H1 (cell line): Measurements from ENCODE around the gene ROM1. TPM values are rescaled to one million over a fixed set of nuclear protein-coding genes. Genes with fewer than 3 reads are reported as not detected.
"Not testable (repeated sequence)": the region's sequence is repeated elsewhere in the genome, so short reads cannot be mapped to it uniquely, and the experiment has no call there.

Experiments used
- CTCF ChIA-PET: fragments of 300-600 bp; sonication (Branson Sonifier 250); formaldehyde crosslinking; loops from one replicate; lab custom pipeline; 2021; ENCODE audit not compliant: partially characterized antibody; lab: Charles Lee
- POLR2A ChIA-PET: fragments of 300-600 bp; sonication (Branson Sonifier 250); formaldehyde crosslinking; loops from one replicate; lab custom pipeline; 2021; ENCODE audit warnings: inconsistent platforms; ENCODE audit not compliant: partially characterized antibody; lab: Charles Lee
- DNase-seq, 2 experiments: peaks; one replicate each; pipeline versions ENCODE4 v3.0.0 to v3.0.0-alpha.2; 2010 to 2022; ENCODE audit warnings: low spot score in 2 of 2, low read depth in 1 of 2, mixed read lengths in 1 of 2
- FAIRE-seq: peaks from 2 replicates; lab custom pipeline; 2011; peaks lifted over from hg19 to GRCh38; lab: Jason Lieb, UNC
- H2AFZ ChIP-seq: 2 replicates; pipeline ENCODE4 v1.8.1; 2012; ENCODE audit warnings: low read length, inconsistent platforms
- H2AK5ac ChIP-seq: 2 replicates; pipeline ENCODE4 v1.6.1; 2013; ENCODE audit warnings: low read depth, low read length
- H2BK120ac ChIP-seq: replicated peaks from 2 replicates; pipeline ENCODE3; 2013; ENCODE audit warnings: low read depth, low read length, inconsistent platforms
- H2BK12ac ChIP-seq: 2 replicates; pipeline ENCODE4 v1.6.1; 2013; ENCODE audit warnings: low read depth, low read length
- H2BK15ac ChIP-seq: 2 replicates; pipeline ENCODE4 v1.6.1; 2013; ENCODE audit warnings: low read length
- H2BK20ac ChIP-seq: 2 replicates; pipeline ENCODE4 v1.6.1; 2013; ENCODE audit warnings: low read length
- H2BK5ac ChIP-seq: 2 replicates; pipeline ENCODE4 v1.6.1; 2013; ENCODE audit warnings: low read depth, low read length
- H3K14ac ChIP-seq: 2 replicates; pipeline ENCODE4 v1.6.1; 2013; ENCODE audit warnings: inconsistent platforms; ENCODE audit not compliant: insufficient read length
- H3K18ac ChIP-seq: 2 replicates; pipeline ENCODE4 v1.6.1; 2013; ENCODE audit warnings: low read length; ENCODE audit errors: extremely low read depth
- H3K23ac ChIP-seq: 2 replicates; pipeline ENCODE4 v1.6.1; 2013; ENCODE audit warnings: inconsistent platforms; ENCODE audit not compliant: insufficient read length
- H3K23me2 ChIP-seq: 2 replicates; pipeline ENCODE4 v1.6.1; 2013; ENCODE audit warnings: low read depth, low read length
- H3K27ac ChIP-seq: 2 replicates; pipeline ENCODE4 v1.6.1; 2011; ENCODE audit warnings: low read depth, low read length, inconsistent platforms
- H3K27me3 ChIP-seq, 4 experiments: replicated peaks in 1 of 4; 1 replicate in 1 of 4; 2 replicates in 3 of 4; pipeline versions ENCODE4 v1.6.1 to v1.8.1; 2011 to 2013; ENCODE audit warnings: low read length in 3 of 4, mild to moderate bottlenecking in 3 of 4, inconsistent platforms in 2 of 4, mixed read lengths in 2 of 4, moderate library complexity in 1 of 4; ENCODE audit not compliant: control insufficient read depth in 3 of 4, insufficient read depth in 3 of 4; ENCODE audit errors: extremely low read depth in 1 of 4
- H3K36me3 ChIP-seq, 4 experiments: 2 replicates each; pipeline versions ENCODE4 v1.6.1 to v1.8.1; 2011 to 2013; ENCODE audit warnings: mild to moderate bottlenecking in 4 of 4, low read length in 3 of 4, moderate library complexity in 2 of 4, control low read depth in 1 of 4, inconsistent platforms in 1 of 4; ENCODE audit not compliant: insufficient read depth in 4 of 4, control insufficient read depth in 2 of 4
- H3K4ac ChIP-seq: replicated peaks from 2 replicates; pipeline ENCODE3; 2013; ENCODE audit warnings: low read length, low read depth, mixed read lengths, inconsistent platforms; ENCODE audit not compliant: insufficient read length
- H3K4me1 ChIP-seq, 4 experiments: replicated peaks in 1 of 4; 1 replicate in 1 of 4; 2 replicates in 3 of 4; pipeline versions ENCODE4 v1.6.1 to v1.8.1; 2011 to 2013; ENCODE audit warnings: low read length in 3 of 4, inconsistent platforms in 2 of 4, mixed read lengths in 1 of 4; ENCODE audit not compliant: insufficient read depth in 4 of 4, control insufficient read depth in 3 of 4
- H3K4me2 ChIP-seq, 2 experiments: 2 replicates each; pipeline versions ENCODE4 v1.6.1 to v1.8.1; 2011 to 2013; ENCODE audit warnings: low read depth in 2 of 2, low read length in 2 of 2, control low read depth in 1 of 2, inconsistent platforms in 1 of 2, mild to moderate bottlenecking in 1 of 2; ENCODE audit not compliant: insufficient read depth in 1 of 2
- H3K4me3 ChIP-seq, 4 experiments: fragments of 200-600, 300-600 bp in 1 of 4; sonication (generic), shearing (Covaris generic), sonication (Bioruptor Twin) in 1 of 4; 2 replicates each; pipeline versions ENCODE4 v1.5.1 to v1.8.1; 2011 to 2016; ENCODE audit warnings: low read length in 4 of 4, low read depth in 3 of 4, control low read depth in 2 of 4, inconsistent platforms in 2 of 4, mild to moderate bottlenecking in 2 of 4, mixed read lengths in 1 of 4, moderate library complexity in 1 of 4; ENCODE audit not compliant: insufficient read depth in 2 of 4; ENCODE audit errors: extremely low read depth in 1 of 4
- H3K56ac ChIP-seq: replicated peaks from 2 replicates; pipeline ENCODE3; 2013; ENCODE audit warnings: low read depth, mild to moderate bottlenecking, mixed read lengths, low read length, inconsistent platforms; ENCODE audit not compliant: insufficient read length
- H3K79me1 ChIP-seq: 2 replicates; pipeline ENCODE4 v1.6.1; 2013; ENCODE audit warnings: low read depth, low read length, control low read depth
- H3K79me2 ChIP-seq, 2 experiments: 2 replicates each; pipeline versions ENCODE4 v1.6.1 to v1.8.1; 2012 to 2013; ENCODE audit warnings: low read length in 2 of 2, mild to moderate bottlenecking in 2 of 2, inconsistent platforms in 1 of 2; ENCODE audit not compliant: insufficient read depth in 2 of 2, control insufficient read depth in 1 of 2
- H3K9ac ChIP-seq, 4 experiments: replicated peaks in 1 of 4; 1 replicate in 1 of 4; 2 replicates in 3 of 4; pipeline versions ENCODE4 v1.6.1 to v1.8.1; 2011 to 2013; ENCODE audit warnings: low read depth in 3 of 4, low read length in 3 of 4, control low read depth in 2 of 4, mild to moderate bottlenecking in 2 of 4, moderate library complexity in 2 of 4, inconsistent platforms in 1 of 4; ENCODE audit errors: extremely low read depth in 1 of 4
- H3K9me3 ChIP-seq, 2 experiments: 2 replicates each; pipeline versions ENCODE4 v1.6.1 to v1.8.1; 2012 to 2013; ENCODE audit warnings: mild to moderate bottlenecking in 2 of 2, moderate library complexity in 2 of 2, control low read depth in 1 of 2, inconsistent platforms in 1 of 2, low read depth in 1 of 2, low read length in 1 of 2, mixed read lengths in 1 of 2; ENCODE audit not compliant: insufficient read depth in 2 of 2
- H4K20me1 ChIP-seq, 2 experiments: replicated peaks in 1 of 2; 2 replicates each; pipeline versions ENCODE3 to v1.8.1; 2011 to 2013; ENCODE audit warnings: inconsistent platforms in 2 of 2, low read length in 2 of 2, mild to moderate bottlenecking in 1 of 2; ENCODE audit not compliant: insufficient read depth in 2 of 2, control insufficient read depth in 1 of 2
- H4K5ac ChIP-seq: 2 replicates; pipeline ENCODE4 v1.6.1; 2013; ENCODE audit warnings: low read length, low read depth, mixed read lengths, inconsistent platforms; ENCODE audit not compliant: insufficient read length
- H4K8ac ChIP-seq: 2 replicates; pipeline ENCODE4 v1.8.0; 2013; ENCODE audit warnings: mild to moderate bottlenecking, moderate library complexity, low read length, inconsistent platforms; ENCODE audit not compliant: insufficient read depth; ENCODE audit errors: extremely low read depth
- H4K91ac ChIP-seq: replicated peaks from 2 replicates; pipeline ENCODE3; 2013; ENCODE audit warnings: low read length, mixed read lengths, inconsistent platforms; ENCODE audit not compliant: insufficient read length
- WGBS, 2 experiments: shearing (Covaris generic) in 1 of 2; methylation state at CpG; one replicate each; pipeline versions ENCODE4 v1.1.6 to v1.1.7; 2013 to 2015; ENCODE audit warnings: low lambda C conversion rate in 2 of 2, mixed read lengths in 2 of 2, inconsistent platforms in 1 of 2, low coverage in 1 of 2, missing lambda C conversion rate in 1 of 2; ENCODE audit not compliant: insufficient replicate concordance in 2 of 2, insufficient coverage in 1 of 2, insufficient read length in 1 of 2; ENCODE audit errors: extremely low coverage in 1 of 2, missing lambda C conversion rate in 1 of 2; 5-methylcytosine and 5-hydroxymethylcytosine counted together
- polyA plus RNA-seq, 7 experiments: library from polyadenylated mRNA; depleted of rRNA in 3 of 7; stranded (reverse) in 5 of 7; unstranded in 2 of 7; fragments of >200 nt in 5 of 7; fragments of 200-250 nt in 2 of 7; gene quantifications; 1 replicate in 5 of 7; 2 replicates in 1 of 7; 4 replicates in 1 of 7; pipeline versions ENCODE4 v1.2.1 to v1.2.3, GENCODE V29; 2011 to 2013; ENCODE audit warnings: missing spikeins in 2 of 7, mixed read lengths in 2 of 7
- total RNA-seq: library from RNA; stranded (reverse); fragmentation: NEBNext Ultra II Directional; extraction: Animal tissue kit (Norgen Biotek cat#: 25700); gene quantifications from 2 replicates; pipeline ENCODE4 v1.2.1, GENCODE V29; 2021

ROM1 gene
- total and polyA plus RNA-seq, 2 of the 8 experiments (the other 6 are each of a cell fraction or from before 2014, with no cell fraction given), result 0.86 to 2.2 TPM

DNA sequence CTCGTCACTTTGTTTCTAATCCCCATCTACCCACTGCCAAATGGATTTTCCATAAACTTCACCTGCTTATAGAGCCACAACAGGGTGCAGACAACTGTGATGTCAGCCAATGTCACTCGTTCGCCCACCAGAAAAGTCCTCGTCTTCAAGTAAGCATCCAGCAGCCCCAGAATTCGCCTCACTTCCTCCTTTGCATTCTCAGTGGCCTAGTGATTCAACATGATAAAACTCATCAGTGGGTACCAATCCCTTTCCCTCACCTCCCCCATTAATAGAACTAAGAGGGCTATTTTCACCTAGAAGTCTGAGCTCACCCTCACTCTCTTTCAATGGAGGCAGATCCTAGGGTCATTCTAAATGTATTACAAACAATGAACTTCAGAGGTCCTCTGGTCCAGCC lies 42.2 kb upstream of the ROM1 start:
- peaks cover 0 to 61% of the 10 kb centered on the region in 2 experiments for H3K79me2 ChIP-seq
- not testable (repeated sequence) for H3K4ac ChIP-seq, H4K8ac ChIP-seq, H3K79me1 ChIP-seq, FAIRE-seq, H3K27ac ChIP-seq, H3K14ac ChIP-seq, H3K27me3 ChIP-seq, H2BK15ac ChIP-seq, H2BK5ac ChIP-seq, H3K9ac ChIP-seq, H4K91ac ChIP-seq, H3K56ac ChIP-seq, DNase-seq, H3K18ac ChIP-seq, H4K5ac ChIP-seq, H2AFZ ChIP-seq, H2AK5ac ChIP-seq, H3K4me3 ChIP-seq, H2BK12ac ChIP-seq, H3K9me3 ChIP-seq, H2BK20ac ChIP-seq, H2BK120ac ChIP-seq, H3K23ac ChIP-seq
- peaks cover 13% of the 10 kb centered on the region for H3K23me2 ChIP-seq
- CTCF ChIA-PET, result interaction anchor here (0.5 to 4.5 kb wide), 5 partner anchors 11 to 601 kb away, joined by 3 to 22 read pairs (median 4); no protein-coding TSS in a partner anchor
- H4K20me1 ChIP-seq, result peaks cover 9 to 28% of the 10 kb centered on the region in 2 experiments
- POLR2A ChIA-PET, result interaction anchor here (0.8 to 20.7 kb wide), 6 partner anchors 13 to 146 kb away, joined by 3 to 336 read pairs (median 6); partner anchors contain the start of gene TUT1
- H3K36me3 ChIP-seq, result peaks cover 39 to 70% (median 55%) of the 10 kb centered on the region in 4 experiments
- peaks cover 0 to 11% (median 7%) of the 10 kb centered on the region in 4 experiments; a peak in 4 of 7 replicates for H3K4me1 ChIP-seq
- H3K4me2 ChIP-seq, result peak overlapping the region in 1 of 2 experiments; percentile 85; a peak in 1 of 4 replicates
- 98% methylated on average over 5 of the region's 5 CpGs; no CpG with 5 or more reads in 1 of the 2 experiments for WGBS, 2 experiments
